VCaP (cell line): ENCODE measurements around the gene KCNMA1.
A peak's percentile ranks its signal among the peaks of the same experiment; 100 is the strongest.

Source experiments
- H3K27ac ChIP-seq: fragments of 450-650 bp; 2 replicates; pipeline ENCODE4 v1.5.1; 2017
- CTCF ChIP-seq: fragments of 450-650 bp; conservative IDR thresholded peaks from 2 replicates; pipeline ENCODE4 v1.5.1; 2017; ENCODE audit warnings: mild to moderate bottlenecking, moderate library complexity

The KCNMA1 gene

GRCh38 chr10:77111611-77112550 lies 525.7 kb downstream of the KCNMA1 start:
- no peak overlapping the region for H3K27ac ChIP-seq
- TF ChIP-seq CTCF: peak; percentile 84

- H3K27ac ChIP-seq: no peak overlapping the region
- TF ChIP-seq CTCF: no peak
Observed at GRCh38 chr10:77110757-77111156, 526.9 kb downstream of the KCNMA1 start.

- no peak for TF ChIP-seq CTCF
- no peak overlapping the region for H3K27ac ChIP-seq
Observed at GRCh38 chr10:77109351-77109994, 528.1 kb downstream of the KCNMA1 start.

DNA sequence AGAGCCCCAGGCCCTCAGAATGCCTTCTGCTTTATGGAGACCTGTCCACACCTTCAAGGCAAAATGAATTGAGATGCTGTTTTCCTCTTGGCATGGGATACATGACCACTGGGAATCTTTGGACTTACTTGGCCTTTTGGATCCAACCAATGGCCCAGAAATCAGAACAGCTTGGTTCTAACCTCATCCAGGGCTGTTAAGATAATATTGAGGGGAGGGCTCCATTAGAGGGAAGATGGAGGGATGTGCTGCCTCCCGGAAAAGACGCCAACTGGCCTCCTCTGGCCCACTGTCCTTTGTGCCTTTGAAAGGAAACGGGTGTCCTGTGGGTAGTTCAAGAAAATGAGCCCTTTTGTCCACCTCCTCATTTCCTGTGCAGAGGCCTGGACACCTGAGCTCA lies 530.9 kb downstream of the KCNMA1 start:
- no peak for TF ChIP-seq CTCF

DNA sequence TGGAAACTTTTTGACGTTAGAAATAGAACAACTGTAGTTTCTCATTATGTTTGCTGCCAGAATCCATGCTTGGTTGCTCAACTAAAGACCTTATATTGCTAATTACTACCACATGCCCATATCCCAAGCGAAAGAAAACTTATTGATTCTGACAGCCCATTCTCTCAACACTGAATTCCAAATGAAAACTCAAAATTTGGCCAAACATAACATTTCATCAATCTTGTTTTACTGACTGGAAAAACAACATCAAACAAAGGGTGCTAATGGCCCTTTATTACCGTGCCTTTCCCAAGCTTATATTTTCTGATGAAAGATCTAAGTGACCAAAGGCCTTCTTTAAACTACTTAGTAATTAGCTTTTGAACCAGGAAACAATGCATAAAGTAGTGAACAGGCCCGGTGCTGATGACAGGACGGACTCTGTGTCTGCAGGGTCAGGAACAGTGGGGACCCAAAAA lies 531.8 kb downstream of the KCNMA1 start:
- no peak overlapping the region for H3K27ac ChIP-seq
- TF ChIP-seq CTCF: no peak

More for the DNA sequence above, 530.9 kb downstream of the KCNMA1 start:
- H3K27ac ChIP-seq: no peak overlapping the region

GRCh38 chr10:77104459-77104980 lies 533.1 kb downstream of the KCNMA1 start:
- TF ChIP-seq CTCF: no peak
- H3K27ac ChIP-seq: no peak overlapping the region

GRCh38 chr10:77103213-77103612 lies 534.4 kb downstream of the KCNMA1 start:
- no peak for TF ChIP-seq CTCF
- no peak overlapping the region for H3K27ac ChIP-seq
